Stimulated activated CD8-positive, alpha-beta memory T cell treated with anti-CD3 and anti-CD28 coated beads, Interleukin-15, amount 100 ng/mL, for 24 hours (primary cell): ENCODE data around the gene KRTAP5-10.
"Not testable (repeated sequence)": the region's sequence is repeated elsewhere in the genome, so short reads cannot be mapped to it uniquely, and the experiment has no call there.

Experiments used
- DNase-seq: peaks from one replicate; pipeline ENCODE4 v3.0.0-alpha.2; 2020; ENCODE audit warnings: low read depth

KRTAP5-10 gene

DNA sequence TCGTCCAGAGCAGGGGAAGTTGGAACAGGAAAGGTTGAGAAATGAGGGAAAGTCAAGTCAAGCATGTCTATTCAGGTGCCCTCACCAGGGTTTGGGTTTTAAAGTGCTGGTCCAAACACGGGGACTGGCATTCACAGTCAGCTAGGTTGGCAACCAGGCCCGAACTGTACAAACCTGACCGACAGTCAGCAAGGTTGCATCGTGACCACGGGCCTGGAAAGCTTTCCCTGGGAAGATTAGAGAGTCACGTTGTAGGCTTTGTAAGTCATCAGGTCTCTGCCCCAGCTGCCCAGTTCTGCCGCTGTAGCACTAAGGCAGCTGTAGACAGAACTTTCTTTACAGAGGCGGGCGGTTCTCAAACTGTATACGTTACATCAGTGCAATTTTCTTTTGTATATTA, 7.4 kb downstream of the KRTAP5-10 start:
- no peak for DNase-seq

DNA sequence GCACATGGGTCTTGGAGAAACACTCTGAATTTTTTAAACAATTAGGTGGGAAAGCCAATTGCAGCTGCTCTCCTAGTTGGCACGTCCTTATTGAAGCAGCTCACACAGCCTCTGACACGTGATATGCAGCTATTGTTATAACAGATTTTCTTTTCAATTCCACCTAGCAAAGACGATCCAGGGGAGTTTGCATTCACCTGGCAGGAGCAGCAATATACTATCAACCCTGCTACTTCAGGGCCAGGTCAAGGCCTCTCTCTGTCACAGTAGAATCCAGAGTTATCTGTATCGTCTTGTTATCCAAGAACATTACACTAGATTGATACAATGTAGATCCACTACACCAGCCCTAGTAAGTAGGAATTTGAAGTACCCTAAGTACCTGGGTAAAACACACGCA, 9.1 kb downstream of the KRTAP5-10 start:
- DNase-seq: no peak

DNA sequence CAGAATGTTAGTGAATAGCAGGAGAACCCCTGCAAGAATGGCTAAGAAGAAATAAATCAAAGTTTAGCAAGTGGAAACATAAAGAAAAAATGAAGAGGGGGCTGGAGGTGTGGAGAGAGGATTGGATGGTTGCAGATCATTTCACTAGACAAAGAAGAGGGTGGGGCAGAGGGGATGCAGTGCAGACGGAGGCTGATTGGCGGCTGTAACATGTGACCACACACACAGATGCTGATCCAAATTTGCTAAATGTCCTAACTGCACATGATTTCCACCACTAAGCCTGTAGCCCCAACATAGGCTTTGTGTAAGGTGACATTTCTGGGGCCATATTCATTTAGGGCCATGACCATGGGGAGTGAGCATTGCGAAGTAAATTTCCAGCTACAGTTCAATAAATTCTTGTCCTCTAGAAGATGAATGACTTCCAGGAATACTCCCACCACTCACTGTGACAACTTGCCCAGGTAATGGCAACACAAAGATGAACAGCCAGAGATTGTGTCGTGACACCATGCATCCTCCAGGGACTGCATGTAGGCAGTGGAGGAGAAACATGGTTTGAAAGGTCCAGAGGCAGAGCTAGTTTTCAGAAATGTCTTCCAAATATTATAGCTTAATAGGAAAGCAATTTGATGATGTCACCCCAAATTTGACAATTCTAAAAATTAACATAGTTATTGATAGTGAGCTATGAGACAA, 10.5 kb downstream of the KRTAP5-10 start:
- DNase-seq: no peak

DNA sequence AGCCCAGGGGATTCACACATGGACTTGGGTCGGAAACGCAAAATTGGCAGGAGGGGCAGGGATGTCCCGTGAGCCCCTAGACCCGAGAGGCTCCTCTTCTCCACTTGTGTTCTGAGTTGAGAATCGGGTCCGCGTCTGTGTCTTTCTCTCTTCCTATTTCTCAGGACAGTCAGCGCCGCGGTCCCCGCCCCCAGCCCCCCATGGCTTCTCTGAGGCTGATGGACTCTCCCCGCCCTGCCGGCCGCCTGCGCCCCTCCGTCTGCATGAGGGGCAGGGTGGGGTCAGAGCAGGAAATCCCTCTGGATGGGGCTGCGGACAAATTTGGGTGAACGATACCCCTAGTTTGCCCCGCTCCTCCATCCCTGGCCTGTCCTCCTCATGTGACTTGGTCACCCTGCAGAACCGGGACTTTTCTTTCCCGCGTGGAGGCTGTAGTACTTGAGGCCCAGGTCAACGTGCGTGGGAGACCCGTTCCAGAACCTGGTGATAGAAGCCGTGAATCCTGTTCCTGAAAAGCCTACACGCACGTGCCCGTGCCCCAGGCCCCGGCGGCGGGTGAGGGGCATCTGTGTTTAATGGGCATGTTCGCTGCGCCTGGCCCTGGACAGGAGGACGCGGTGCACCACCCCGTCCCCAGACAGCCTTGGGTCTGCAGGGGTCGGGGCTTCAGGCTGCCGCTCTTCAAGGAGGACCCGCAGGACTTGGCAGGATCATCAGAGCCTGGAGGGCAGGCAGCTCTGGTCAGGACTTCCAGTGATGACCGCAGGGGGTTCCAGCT, 11.5 kb downstream of the KRTAP5-10 start:
- DNase-seq: not testable (repeated sequence)

- DNase-seq: no peak
Observed at GRCh38 chr11:71577469-71578004, 12.2 kb downstream of the KRTAP5-10 start.

GRCh38 chr11:71579513-71579912, 14.2 kb downstream of the KRTAP5-10 start:
- not testable (repeated sequence) for DNase-seq

GRCh38 chr11:71580057-71581003, 15.0 kb downstream of the KRTAP5-10 start:
- no peak for DNase-seq

DNA sequence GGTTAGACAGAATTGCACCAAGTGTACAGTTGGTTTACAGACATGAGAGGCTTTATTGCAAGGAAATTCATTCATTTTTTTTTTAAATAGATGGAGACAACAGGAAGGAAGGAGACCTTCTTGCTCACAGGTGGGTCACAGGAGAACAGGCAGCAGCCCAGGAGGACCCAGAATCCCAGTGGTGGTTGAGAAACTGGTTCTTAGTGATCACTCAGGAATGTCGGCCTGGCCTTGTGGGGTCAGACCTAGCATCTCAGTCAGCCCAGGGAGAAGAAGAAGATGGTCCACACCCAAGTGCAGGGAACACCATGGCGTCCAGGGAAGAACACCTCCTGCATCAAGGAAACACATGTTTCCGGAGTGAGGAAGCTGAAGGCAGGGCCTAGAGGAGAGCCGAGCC, 16.5 kb downstream of the KRTAP5-10 start:
- DNase-seq: no peak

DNA sequence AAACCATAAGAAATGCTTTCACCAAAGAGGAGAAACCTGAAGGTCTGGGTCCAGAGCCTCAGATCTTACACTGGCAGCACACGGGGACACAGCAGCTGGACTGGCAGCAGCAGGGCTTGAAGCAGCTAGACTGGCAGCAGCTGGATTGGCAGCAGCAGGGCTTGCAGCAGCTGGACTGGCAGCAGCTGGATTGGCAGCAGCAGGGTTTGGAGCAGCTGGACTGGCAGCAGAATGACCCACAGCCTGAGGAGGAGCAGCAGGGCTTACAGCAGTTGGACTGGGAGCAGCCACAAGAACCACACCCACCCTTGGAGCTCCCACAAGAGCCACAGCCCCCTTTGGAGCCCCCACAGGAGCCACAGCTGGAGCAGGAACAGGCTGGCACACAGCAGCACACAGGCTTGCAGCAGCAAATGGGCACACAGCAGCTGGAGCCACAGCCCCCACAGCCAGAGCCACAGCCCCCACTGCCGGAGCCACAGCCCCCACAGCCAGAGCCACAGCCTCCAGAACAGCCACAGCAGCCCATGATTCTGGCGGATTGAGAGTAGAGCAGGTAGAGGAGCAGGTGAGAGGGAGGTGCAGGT, 17.0 kb downstream of the KRTAP5-10 start, which contains the start of gene KRTAP5-11:
KRTAP5-11 (minus strand) TSS at position 567 of the 587 bp plus-strand sequence; CDS start at position 529, 38 bp downstream.
- DNase-seq: no peak

GRCh38 chr11:71582969-71583368, 17.6 kb downstream of the KRTAP5-10 start:
- not testable (repeated sequence) for DNase-seq

- DNase-seq: not testable (repeated sequence)
Observed at GRCh38 chr11:71585673-71586072, 20.3 kb downstream of the KRTAP5-10 start.

DNA sequence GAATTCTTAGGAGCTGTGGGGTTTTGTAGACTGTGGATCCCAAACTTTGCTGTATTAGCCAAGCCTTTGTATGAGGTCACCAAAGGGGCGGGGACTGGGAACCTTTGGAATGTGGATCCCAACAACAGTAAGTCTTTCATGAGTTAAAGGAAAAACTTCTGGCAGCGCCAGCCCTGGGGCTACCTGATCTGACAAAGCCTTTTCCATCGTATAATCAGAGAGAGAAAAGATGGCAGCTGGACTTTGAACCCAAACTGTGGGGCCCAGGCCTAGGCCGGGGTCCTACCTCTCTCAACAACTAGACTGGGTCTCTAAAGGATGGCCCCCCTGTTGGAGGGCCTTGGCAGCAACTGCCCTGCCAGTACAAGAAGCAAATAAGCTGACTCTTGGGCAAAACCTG, 23.0 kb downstream of the KRTAP5-10 start:
- not testable (repeated sequence) for DNase-seq

- not testable (repeated sequence) for DNase-seq
Observed at GRCh38 chr11:71588822-71589545, 23.6 kb downstream of the KRTAP5-10 start.

DNA sequence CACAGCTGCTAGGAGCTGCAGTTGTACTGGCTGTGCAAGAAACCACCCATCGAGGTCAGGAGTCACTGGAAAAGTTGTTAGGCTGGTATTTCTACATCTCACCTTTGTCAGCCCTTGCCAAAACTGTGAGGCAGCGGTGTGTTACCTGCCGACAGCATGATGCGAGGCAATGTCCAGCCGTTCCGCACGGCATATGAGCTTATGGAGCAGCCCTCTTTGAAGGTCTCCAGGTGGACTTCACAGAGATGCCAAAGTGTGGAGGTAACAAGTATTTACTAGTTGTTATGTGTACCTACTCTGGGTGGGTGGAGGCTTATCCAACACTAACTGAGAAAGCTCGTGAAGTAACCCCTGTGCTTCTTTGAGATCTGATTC, 24.2 kb downstream of the KRTAP5-10 start:
- not testable (repeated sequence) for DNase-seq

GRCh38 chr11:71603221-71603620, 37.9 kb downstream of the KRTAP5-10 start:
- DNase-seq: not testable (repeated sequence)

DNA sequence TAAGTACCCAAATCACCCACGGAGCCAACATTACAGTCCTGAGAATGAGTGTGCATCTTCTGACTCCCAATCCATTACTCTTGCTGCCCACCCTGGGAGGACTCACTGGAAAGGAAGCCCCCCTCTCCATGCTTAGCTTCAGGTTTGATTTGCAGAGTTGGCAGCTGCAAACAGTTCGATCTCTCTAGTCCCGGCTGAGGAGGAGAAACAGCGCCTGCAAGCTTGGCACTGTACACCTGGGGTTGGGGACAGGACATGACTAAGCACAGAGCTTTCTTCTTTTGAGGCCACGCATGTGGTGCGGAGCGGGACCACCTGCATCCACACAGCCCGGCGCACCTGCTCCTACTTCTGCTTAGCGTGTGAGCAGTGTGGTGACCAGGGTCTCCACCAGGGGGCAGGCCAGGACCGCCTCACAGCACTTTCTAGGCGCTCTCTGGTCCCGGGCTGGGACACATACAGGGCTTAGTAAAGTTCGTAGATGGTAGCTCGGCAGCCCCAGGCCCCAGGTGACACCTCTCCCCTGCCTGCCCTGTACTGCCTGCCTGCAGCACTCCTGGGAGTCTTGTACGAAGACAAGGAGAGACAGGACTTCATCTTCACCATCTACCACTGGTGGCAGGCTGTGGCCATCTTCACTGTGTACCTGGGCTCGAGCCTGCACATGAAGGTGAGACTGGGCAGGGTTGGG, 39.6 kb downstream of the KRTAP5-10 start:
- not testable (repeated sequence) for DNase-seq

DNA sequence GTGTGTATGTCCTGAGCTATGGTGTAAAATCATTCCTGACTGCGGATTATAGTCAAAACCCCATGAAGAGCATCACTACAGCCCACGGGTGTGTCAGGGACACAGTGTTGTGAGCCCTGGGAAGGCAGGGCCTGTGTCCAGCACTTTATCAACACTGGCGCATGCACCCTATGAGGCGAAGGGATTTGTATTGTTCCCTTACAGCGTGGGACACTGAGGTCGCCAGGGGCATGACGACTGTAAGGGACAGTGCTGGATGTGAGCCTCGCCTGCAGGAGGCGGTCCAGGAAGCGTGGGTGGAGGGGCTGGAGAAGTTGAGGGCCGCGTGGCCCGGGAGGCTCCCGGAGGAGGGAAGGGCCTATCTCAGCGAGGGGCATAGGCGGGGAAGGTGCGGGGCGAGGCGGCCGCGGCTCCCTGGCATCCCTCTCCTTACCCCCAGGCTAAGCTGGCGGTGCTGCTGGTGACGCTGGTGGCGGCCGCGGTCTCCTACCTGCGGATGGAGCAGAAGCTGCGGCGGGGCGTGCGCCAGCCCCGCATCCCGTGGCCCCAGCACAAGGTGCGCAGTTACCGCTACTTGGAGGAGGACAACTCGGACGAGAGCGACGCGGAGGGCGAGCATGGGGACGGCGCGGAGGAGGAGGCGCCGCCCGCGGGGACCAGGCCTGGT, 41.6 kb downstream of the KRTAP5-10 start:
- DNase-seq: not testable (repeated sequence)

- not testable (repeated sequence) for DNase-seq
Observed at GRCh38 chr11:71607520-71608216, 42.3 kb downstream of the KRTAP5-10 start.

GRCh38 chr11:71608272-71608671, 42.9 kb downstream of the KRTAP5-10 start:
- DNase-seq: not testable (repeated sequence)
